GM19193 (cell line): Measurements from ENCODE around the gene UCP3.
A peak's percentile ranks its signal among the peaks of the same experiment; 100 is the strongest.

ENCODE experiments used
- POLR2A ChIP-seq: IDR thresholded peaks from 4 replicates; pipeline ENCODE4 v1.6.1; 2011; ENCODE audit not compliant: insufficient read depth, insufficient read length; ENCODE audit errors: extremely low read depth

The UCP3 gene

GRCh38 chr11:73996161-73996747 lies 12.6 kb downstream of the UCP3 start:
- no peak for TF ChIP-seq POLR2A

- TF ChIP-seq POLR2A, result no peak
These were observed 13.2 kb downstream of the UCP3 start for GRCh38 chr11:73995731-73996130.

- TF ChIP-seq POLR2A, result no peak
These were observed 13.6 kb downstream of the UCP3 start for GRCh38 chr11:73995247-73995646.

GRCh38 chr11:73991471-73992006 lies 17.3 kb downstream of the UCP3 start:
- peak; percentile 48 for TF ChIP-seq POLR2A

- TF ChIP-seq POLR2A, result no peak
These were observed 18.2 kb downstream of the UCP3 start for GRCh38 chr11:73990730-73991129.

GRCh38 chr11:73989156-73989555 lies 19.7 kb downstream of the UCP3 start:
- TF ChIP-seq POLR2A, result no peak

- TF ChIP-seq POLR2A, result no peak
These were observed 20.7 kb downstream of the UCP3 start for GRCh38 chr11:73988227-73988626.

- no peak for TF ChIP-seq POLR2A
These were observed 24.9 kb downstream of the UCP3 start for GRCh38 chr11:73983741-73984538.

- TF ChIP-seq POLR2A, result peak; percentile 81
These were observed 25.7 kb downstream of the UCP3 start for GRCh38 chr11:73982990-73983740.

GRCh38 chr11:73982595-73982989 lies 26.3 kb downstream of the UCP3 start, which contains the start of gene UCP2:
UCP2 (minus strand) TSS chr11:73982843; CDS start chr11:73978378, 4,465 bp downstream.
- peak; percentile 89 for TF ChIP-seq POLR2A

GRCh38 chr11:73981051-73981805 lies 27.7 kb downstream of the UCP3 start:
- peak; percentile 17 for TF ChIP-seq POLR2A

GRCh38 chr11:73980001-73980961 lies 28.6 kb downstream of the UCP3 start:
- TF ChIP-seq POLR2A, result peak; percentile 46

- no peak for TF ChIP-seq POLR2A
These were observed 30.3 kb downstream of the UCP3 start for GRCh38 chr11:73978576-73979086.

GRCh38 chr11:73977856-73978519 lies 30.9 kb downstream of the UCP3 start:
- TF ChIP-seq POLR2A, result no peak
